ENCODE results near the gene TRIM29.
"Not testable (repeated sequence)": the region's sequence is repeated elsewhere in the genome, so short reads cannot be mapped to it uniquely, and the experiment has no call there.

TRIM29 gene

DNA sequence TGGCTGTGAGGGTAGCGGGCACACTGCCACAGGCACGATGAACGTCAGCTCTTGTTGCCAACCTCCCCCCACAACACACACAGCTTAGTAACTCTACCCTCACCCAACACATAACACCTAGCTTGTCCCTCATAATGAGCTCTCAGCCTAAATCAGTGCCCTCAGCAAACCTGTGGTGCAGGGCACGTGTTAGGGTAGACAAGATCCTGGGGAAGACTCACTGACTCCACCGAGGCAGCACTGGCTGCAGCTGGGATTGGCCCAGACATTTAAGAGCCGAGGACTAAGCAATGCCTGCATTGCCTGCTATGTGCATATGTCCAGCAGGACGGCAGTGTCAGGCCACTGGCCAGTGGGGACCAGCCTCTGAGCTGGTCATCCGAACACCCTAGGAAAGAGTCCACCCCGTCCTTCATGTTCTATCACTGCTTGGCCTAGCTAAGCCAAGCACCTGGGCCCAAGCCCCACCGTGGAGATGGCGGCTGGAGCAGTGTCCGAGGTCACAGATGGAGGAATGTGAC lies 32.9 kb upstream of the TRIM29 start:
- DNase-seq, result no peak

GRCh38 chr11:120169981-120170698 lies 32.2 kb upstream of the TRIM29 start:
- no peak for DNase-seq

- peak; percentile 46 for DNase-seq
Observed at GRCh38 chr11:120168960-120169681, 31.2 kb upstream of the TRIM29 start.

- no peak for DNase-seq
Observed at GRCh38 chr11:120168108-120168959, 30.4 kb upstream of the TRIM29 start.

DNA sequence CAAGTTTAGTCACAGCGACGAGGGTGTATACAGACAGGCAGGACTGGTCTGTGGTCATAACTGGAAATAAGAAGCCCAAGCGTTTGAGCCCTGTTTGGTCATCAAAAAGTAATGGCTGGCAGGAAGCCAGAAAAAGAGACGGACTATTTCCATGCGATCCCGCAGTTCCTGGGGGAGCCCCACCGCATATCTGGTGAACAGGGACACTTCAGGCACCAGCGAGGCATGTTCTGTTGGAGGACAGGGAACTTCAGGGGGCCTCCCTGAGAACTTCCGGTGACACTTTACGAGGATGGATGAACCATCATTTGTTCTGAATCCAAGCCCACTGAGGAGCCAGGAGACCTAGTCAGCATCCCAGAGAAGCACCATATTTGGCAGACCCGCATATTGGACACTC lies 29.7 kb upstream of the TRIM29 start:
- DNase-seq, result no peak

DNA sequence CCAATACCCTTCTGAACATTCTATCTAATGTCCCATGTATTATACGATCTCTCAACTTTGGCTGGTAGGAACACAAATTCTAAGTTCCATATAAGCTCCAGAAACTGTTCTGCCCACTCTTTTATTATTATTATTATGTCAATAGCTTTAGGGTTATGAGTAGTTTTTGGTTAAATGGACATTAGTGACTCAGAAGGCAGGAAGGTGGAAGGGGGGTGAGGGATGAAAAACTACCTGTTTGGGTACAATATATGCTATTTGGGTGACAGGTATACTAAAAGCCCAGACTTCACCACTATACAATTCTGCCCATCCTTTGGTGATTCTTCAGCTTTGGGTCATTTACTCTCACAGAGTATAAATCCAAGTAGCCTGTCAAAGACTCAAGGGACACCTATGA lies 22.5 kb upstream of the TRIM29 start:
- no peak for DNase-seq

DNA sequence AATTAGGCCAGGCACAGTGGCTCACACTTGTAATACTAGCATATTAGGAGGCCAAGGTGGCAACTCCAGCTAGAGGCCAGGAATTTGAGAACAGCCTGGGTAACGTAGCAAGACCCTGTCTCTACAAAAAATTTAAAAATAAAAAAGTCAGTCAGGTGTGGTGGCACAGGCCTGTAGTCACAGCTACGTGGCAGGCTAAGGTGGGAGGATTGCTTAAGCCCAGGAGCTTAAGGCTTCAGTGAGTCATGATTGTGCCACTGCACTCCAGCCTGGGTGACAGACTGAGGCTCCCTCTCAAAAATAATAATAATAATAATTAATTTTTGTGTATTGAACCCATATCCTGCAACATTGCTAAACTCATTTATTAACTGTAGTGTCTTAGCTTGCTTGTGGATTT lies 15.3 kb upstream of the TRIM29 start:
- no peak for DNase-seq

DNA sequence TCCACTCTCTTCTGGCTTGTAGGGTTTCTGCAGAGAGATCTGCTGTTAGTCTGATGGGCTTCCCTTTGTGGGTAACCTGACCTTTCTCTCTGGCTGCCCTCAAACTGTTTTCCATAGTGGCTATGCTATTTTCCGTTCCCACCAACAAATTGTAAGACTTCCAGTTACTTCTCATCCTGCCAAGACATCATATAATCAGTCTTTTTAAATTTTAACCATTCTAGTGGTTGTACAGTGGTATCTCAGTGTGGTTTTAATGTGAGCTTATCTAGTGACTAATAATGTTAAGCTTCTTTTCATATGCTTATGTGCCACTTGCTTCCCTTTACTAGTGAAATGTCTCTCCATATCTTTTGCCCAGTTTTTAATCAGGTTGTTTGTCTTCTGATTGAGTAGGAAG lies 13.6 kb upstream of the TRIM29 start:
- DNase-seq, result no peak

GRCh38 chr11:120149246-120149645 lies 11.3 kb upstream of the TRIM29 start:
- DNase-seq, result no peak

DNA sequence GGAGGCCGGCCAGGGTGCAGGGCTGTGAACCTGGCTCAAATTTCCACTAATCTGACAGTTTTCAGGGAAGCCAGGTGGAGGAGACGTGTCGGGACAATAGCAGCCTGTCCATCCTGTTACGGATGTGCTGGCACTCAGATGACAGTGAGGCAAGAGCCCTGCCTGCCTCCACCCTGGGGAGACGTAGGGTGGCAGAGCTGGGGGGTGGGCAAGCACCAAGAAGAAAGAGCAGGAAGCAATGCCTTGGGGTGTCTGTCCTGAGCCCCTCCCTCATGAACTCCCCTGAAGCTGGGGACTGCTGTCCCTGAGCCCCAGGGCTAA lies 10.0 kb upstream of the TRIM29 start:
- no peak for DNase-seq

GRCh38 chr11:120147094-120147949 lies 9.4 kb upstream of the TRIM29 start:
- no peak for DNase-seq

- no peak for DNase-seq
Observed at GRCh38 chr11:120146413-120147093, 8.6 kb upstream of the TRIM29 start.

GRCh38 chr11:120144501-120144900 lies 6.6 kb upstream of the TRIM29 start:
- no peak for DNase-seq

DNA sequence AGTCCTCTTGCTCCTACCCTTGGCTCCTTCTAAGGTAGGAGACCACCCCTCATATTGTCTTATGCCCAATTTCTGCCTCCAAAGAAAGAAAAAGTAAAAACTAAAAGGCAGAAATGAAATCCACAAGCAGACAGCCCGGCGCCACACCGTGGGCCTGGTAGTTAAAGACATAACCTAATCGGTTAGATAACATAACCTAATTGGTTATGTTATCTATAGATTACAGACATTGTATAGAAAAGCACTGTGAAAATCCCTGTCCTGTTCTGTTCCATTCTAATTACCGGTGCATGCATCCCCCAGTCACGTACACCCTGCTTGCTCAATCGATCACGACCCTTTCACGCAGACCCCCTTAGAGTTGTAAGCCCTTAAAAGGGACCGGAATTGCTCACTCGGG lies 5.6 kb upstream of the TRIM29 start:
- not testable (repeated sequence) for DNase-seq

- DNase-seq, result no peak
Observed at GRCh38 chr11:120142441-120143100, 4.7 kb upstream of the TRIM29 start.

- DNase-seq, result no peak
Observed at GRCh38 chr11:120141768-120142423, 4.0 kb upstream of the TRIM29 start.

- no peak for DNase-seq
Observed at GRCh38 chr11:120141113-120141767, 3.3 kb upstream of the TRIM29 start.

- DNase-seq, result no peak
Observed at GRCh38 chr11:120139316-120140069, 1.6 kb upstream of the TRIM29 start.

GRCh38 chr11:120137187-120137610 lies 714 bp downstream of the TRIM29 start:
- DNase-seq, result no peak

DNA sequence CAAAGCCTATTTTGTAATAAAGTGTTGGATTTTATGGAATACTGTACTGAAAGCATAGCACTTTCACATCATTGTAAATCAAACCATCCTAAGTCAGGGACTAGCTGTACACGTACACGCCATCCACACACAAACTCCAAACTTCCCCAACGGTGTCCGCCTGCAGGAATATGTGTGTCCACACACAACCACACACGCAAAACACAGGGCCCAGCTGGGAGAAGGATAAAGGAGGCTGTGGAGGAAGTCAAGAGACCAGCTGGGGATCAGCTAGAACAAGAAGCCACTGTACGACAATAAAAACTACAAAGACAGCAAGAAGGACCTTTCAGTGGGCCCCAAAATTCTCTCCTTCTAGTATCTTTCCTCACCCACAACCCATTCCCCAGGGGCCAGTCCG lies 1.6 kb downstream of the TRIM29 start:
- DNase-seq, result no peak

Data from COR-L47 (cell line).